GM12878 (cell line): Measurements from ENCODE around the gene OR6N1. TPM values are rescaled to one million over a fixed set of nuclear protein-coding genes. Genes with fewer than 3 reads are reported as not detected.

Experiments
- ASH2L ChIP-seq: fragments of 300-600, 200-600 bp; sonication (generic); IDR thresholded peaks from 2 replicates; pipeline ENCODE4 v1.6.1; 2017; ENCODE audit warnings: low read depth, mild to moderate bottlenecking, borderline replicate concordance
- E4F1 ChIP-seq: fragments of 450-650 bp; IDR thresholded peaks from 2 replicates; pipeline ENCODE4 v1.6.1; 2018; ENCODE audit warnings: borderline replicate concordance, mild to moderate bottlenecking; ENCODE audit not compliant: partially characterized antibody
- HDAC2 ChIP-seq: fragments of 200-600 bp; sonication (generic); IDR thresholded peaks from 2 replicates; pipeline ENCODE4 v1.6.1; 2017
- IRF5 ChIP-seq: fragments of 450-650 bp; IDR thresholded peaks from 2 replicates; pipeline ENCODE4 v1.6.1; 2017; ENCODE audit warnings: borderline replicate concordance
- JUND ChIP-seq: IDR thresholded peaks from 2 replicates; pipeline ENCODE4 v1.6.1; 2012; ENCODE audit warnings: low read depth, mild to moderate bottlenecking, low read length, improper control_type of control experiment, moderate library complexity
- MTA3 ChIP-seq: IDR thresholded peaks from 2 replicates; pipeline ENCODE4 v1.6.1; 2012; ENCODE audit warnings: low read length, inconsistent platforms, borderline replicate concordance
- MYB ChIP-seq: fragments of 150-350 bp; IDR thresholded peaks from 2 replicates; pipeline ENCODE4 v1.6.1; 2014; ENCODE audit warnings: mild to moderate bottlenecking, low read depth, low read length, borderline replicate concordance
- MYC ChIP-seq: IDR thresholded peaks from 2 replicates; pipeline ENCODE4 v1.6.1; 2011; ENCODE audit warnings: mild to moderate bottlenecking, low read length, moderate library complexity, inconsistent platforms; ENCODE audit not compliant: insufficient read depth, insufficient replicate concordance, insufficient read length, severe bottlenecking
- NR2C2 ChIP-seq: IDR thresholded peaks from 2 replicates; pipeline ENCODE4 v1.6.1; 2011; ENCODE audit warnings: borderline replicate concordance, low read depth; ENCODE audit not compliant: control insufficient read depth, insufficient read length
- NR2F1 ChIP-seq: fragments of 450-650 bp; conservative IDR thresholded peaks from 2 replicates; pipeline ENCODE4 v1.6.1; 2017; ENCODE audit warnings: mild to moderate bottlenecking
- PAX8 ChIP-seq: fragments of 450-650 bp; IDR thresholded peaks from 2 replicates; pipeline ENCODE4 v1.6.1; 2017; ENCODE audit warnings: mild to moderate bottlenecking, moderate library complexity
- REST ChIP-seq: IDR thresholded peaks from 2 replicates; pipeline ENCODE4 v1.6.1; 2012; ENCODE audit warnings: mild to moderate bottlenecking, low read depth, low read length
- SIX5 ChIP-seq: IDR thresholded peaks from 2 replicates; pipeline ENCODE4 v1.6.1; 2011; ENCODE audit warnings: mild to moderate bottlenecking, low read depth, low read length, moderate library complexity; ENCODE audit not compliant: severe bottlenecking
- STAT1 ChIP-seq: fragments of 450-650 bp; conservative IDR thresholded peaks from 2 replicates; pipeline ENCODE4 v1.6.1; 2014; ENCODE audit warnings: antibody characterized with exemption, mild to moderate bottlenecking
- YBX1 ChIP-seq: fragments of 450-650 bp; IDR thresholded peaks from 2 replicates; pipeline ENCODE4 v1.6.1; 2016; ENCODE audit warnings: antibody characterized with exemption
- YY1 ChIP-seq: IDR thresholded peaks from 2 replicates; pipeline ENCODE4 v1.6.1; 2011; ENCODE audit warnings: low read depth, mild to moderate bottlenecking, low read length
- ZNF384 ChIP-seq: IDR thresholded peaks from 2 replicates; pipeline ENCODE4 v1.6.1; 2012; ENCODE audit warnings: low read depth, mild to moderate bottlenecking, low read length, improper control_type of control experiment, borderline replicate concordance
- ZNF592 ChIP-seq: fragments of 450-650 bp; IDR thresholded peaks from 2 replicates; pipeline ENCODE4 v1.6.1; 2017; ENCODE audit warnings: mild to moderate bottlenecking, moderate library complexity
- polyA plus RNA-seq, 11 experiments: library from polyadenylated mRNA; depleted of rRNA in 4 of 11; unstranded in 6 of 11; stranded (reverse) in 5 of 11; fragments of >200 nt; fragmentation: Nextera tagmentation in 4 of 11; fragmentation: Illumina TruSeq in 1 of 11; extraction: Ambion mirVana in 4 of 11; extraction: Trizol in 1 of 11; gene quantifications; 1 replicate in 1 of 11; 2 replicates in 10 of 11; pipeline versions ENCODE4 v1.2.1 to v1.2.3, GENCODE V29; 2011 to 2016; ENCODE audit warnings: inconsistent platforms in 2 of 11, missing spikeins in 2 of 11, low read depth in 1 of 11
- total RNA-seq, 4 experiments: library from RNA; depleted of rRNA in 3 of 4; stranded (reverse); fragments of >200 nt in 3 of 4; fragmentation: Illumina TruSeq in 1 of 4; extraction: Trizol in 1 of 4; gene quantifications; 2 replicates each; pipeline versions ENCODE4 v1.2.1 to v1.2.3, GENCODE V29; 2013 to 2021

Gene OR6N1
- total and polyA plus RNA-seq, 10 of the 15 experiments (the other 5 are each of a cell fraction or from before 2014, with no cell fraction given), result not detected

- TF ChIP-seq E4F1, result no peak
- TF ChIP-seq ASH2L, result no peak
- TF ChIP-seq STAT1, result no peak
- no peak; the same call in 1 of the 2 replicates for TF ChIP-seq NR2F1
- TF ChIP-seq YY1, result no peak
- no peak for TF ChIP-seq MTA3
- no peak for TF ChIP-seq IRF5
- no peak for TF ChIP-seq PAX8
- no peak for TF ChIP-seq HDAC2
- no peak for TF ChIP-seq MYB
- no peak for TF ChIP-seq ZNF384
- TF ChIP-seq YBX1, result no peak
- no peak for TF ChIP-seq SIX5
- no peak for TF ChIP-seq MYC
- no peak for TF ChIP-seq REST
- no peak for TF ChIP-seq JUND
- TF ChIP-seq ZNF592, result no peak
- no peak for TF ChIP-seq NR2C2
Measured at GRCh38 chr1:158716335-158716734, 55.7 kb downstream of the OR6N1 start (continued).
